ENCODE results near the gene SYT2. TPM values are rescaled to one million over a fixed set of nuclear protein-coding genes. Genes with fewer than 3 reads are reported as not detected.

SYT2 gene
- total and polyA plus RNA-seq, 10 of the 15 experiments (the other 5 are each of a cell fraction or from before 2014, with no cell fraction given): not detected

- Histone ChIP-seq H3K9me3 (replicated peaks; ENCODE audit: control insufficient read depth, insufficient read depth, low read length) (no peaks in the 10 kb centered on the region), H2AFZ (ENCODE audit: control insufficient read depth, low read depth, low read length) (no peak overlapping the region), H3K36me3 (ENCODE audit: control insufficient read depth in 2 of 2, insufficient read depth in 2 of 2, low read length in 1 of 2) (no peaks in the 10 kb centered on the region), H3K4me1 (ENCODE audit: control insufficient read depth, insufficient read depth, low read length) (peaks cover 3% of the 10 kb centered on the region), H4K20me1 (ENCODE audit: control insufficient read depth, insufficient read depth) (no peaks in the 10 kb centered on the region; the same call in 1 of the 2 replicates), H3K27me3 (replicated peaks in 1 of 2; ENCODE audit: control insufficient read depth in 2 of 2, insufficient read depth in 2 of 2, low read length in 1 of 2) (no peaks in the 10 kb centered on the region; a peak in 1 of 4 replicates), H3K4me3 (no peak overlapping the region), H3K27ac (ENCODE audit: control insufficient read depth, insufficient read depth) (no peak overlapping the region), H3K79me2 (ENCODE audit: control insufficient read depth, insufficient read depth, low read length) (no peaks in the 10 kb centered on the region), H3K4me2 (ENCODE audit: control insufficient read depth, insufficient read depth) (no peak overlapping the region), H3K9ac (ENCODE audit: control insufficient read depth, insufficient read depth, low read length) (no peak overlapping the region)
- 14% methylated on average over 4 of the region's 4 CpGs for WGBS (ENCODE audit: insufficient coverage, insufficient replicate concordance, low lambda C conversion rate, missing lambda C conversion rate)
- RAD21 ChIA-PET (ENCODE audit: unreplicated experiment): no interaction called here
- DNase-seq (ENCODE audit: low read depth, low spot score) (no peak), FAIRE-seq (no peak), ATAC-seq (no peak)
- POLR2A ChIA-PET: no interaction called here
- in situ Hi-C loops (cut with MboI) (no loop called here), intact Hi-C loops (cut with micrococcal nuclease; ENCODE audit: unreplicated experiment) (no loop called here)
- no TSS peak for BruUV-seq (replicated peaks)
- SMC1A ChIA-PET (ENCODE audit: uncharacterized antibody, unreplicated experiment): no interaction called here
- CTCF ChIA-PET: no interaction called here
- TF ChIP-seq FOXK2 (IDR thresholded peaks at IDR 0.05) (no peak), PAX8 (IDR thresholded peaks at IDR 0.05) (no peak), ZNF274 (IDR thresholded peaks at IDR 0.05; ENCODE audit: insufficient read depth, insufficient read length) (no peak), ATF2 (IDR thresholded peaks at IDR 0.05; ENCODE audit: low read length) (no peak), ZSCAN29 (IDR thresholded peaks at IDR 0.05) (no peak), SRF (IDR thresholded peaks at IDR 0.05; ENCODE audit: low read depth in 2 of 2, low read length in 2 of 2) (no peak), STAT3 (IDR thresholded peaks at IDR 0.05; ENCODE audit: low read depth, low read length) (no peak), SIN3A (IDR thresholded peaks at IDR 0.05; ENCODE audit: low read depth, low read length) (no peak), SMC3 (IDR thresholded peaks at IDR 0.05; ENCODE audit: borderline replicate concordance, low read length) (no peak)
- TF ChIP-seq, protein P1, sequence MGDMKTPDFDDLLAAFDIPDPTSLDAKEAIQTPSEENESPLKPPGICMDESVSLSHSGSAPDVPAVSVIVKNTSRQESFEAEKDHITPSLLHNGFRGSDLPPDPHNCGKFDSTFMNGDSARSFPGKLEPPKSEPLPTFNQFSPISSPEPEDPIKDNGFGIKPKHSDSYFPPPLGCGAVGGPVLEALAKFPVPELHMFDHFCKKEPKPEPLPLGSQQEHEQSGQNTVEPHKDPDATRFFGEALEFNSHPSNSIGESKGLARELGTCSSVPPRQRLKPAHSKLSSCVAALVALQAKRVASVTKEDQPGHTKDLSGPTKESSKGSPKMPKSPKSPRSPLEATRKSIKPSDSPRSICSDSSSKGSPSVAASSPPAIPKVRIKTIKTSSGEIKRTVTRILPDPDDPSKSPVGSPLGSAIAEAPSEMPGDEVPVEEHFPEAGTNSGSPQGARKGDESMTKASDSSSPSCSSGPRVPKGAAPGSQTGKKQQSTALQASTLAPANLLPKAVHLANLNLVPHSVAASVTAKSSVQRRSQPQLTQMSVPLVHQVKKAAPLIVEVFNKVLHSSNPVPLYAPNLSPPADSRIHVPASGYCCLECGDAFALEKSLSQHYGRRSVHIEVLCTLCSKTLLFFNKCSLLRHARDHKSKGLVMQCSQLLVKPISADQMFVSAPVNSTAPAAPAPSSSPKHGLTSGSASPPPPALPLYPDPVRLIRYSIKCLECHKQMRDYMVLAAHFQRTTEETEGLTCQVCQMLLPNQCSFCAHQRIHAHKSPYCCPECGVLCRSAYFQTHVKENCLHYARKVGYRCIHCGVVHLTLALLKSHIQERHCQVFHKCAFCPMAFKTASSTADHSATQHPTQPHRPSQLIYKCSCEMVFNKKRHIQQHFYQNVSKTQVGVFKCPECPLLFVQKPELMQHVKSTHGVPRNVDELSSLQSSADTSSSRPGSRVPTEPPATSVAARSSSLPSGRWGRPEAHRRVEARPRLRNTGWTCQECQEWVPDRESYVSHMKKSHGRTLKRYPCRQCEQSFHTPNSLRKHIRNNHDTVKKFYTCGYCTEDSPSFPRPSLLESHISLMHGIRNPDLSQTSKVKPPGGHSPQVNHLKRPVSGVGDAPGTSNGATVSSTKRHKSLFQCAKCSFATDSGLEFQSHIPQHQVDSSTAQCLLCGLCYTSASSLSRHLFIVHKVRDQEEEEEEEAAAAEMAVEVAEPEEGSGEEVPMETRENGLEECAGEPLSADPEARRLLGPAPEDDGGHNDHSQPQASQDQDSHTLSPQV (IDR thresholded peaks at IDR 0.05): no peak
- TF ChIP-seq, protein P2, sequence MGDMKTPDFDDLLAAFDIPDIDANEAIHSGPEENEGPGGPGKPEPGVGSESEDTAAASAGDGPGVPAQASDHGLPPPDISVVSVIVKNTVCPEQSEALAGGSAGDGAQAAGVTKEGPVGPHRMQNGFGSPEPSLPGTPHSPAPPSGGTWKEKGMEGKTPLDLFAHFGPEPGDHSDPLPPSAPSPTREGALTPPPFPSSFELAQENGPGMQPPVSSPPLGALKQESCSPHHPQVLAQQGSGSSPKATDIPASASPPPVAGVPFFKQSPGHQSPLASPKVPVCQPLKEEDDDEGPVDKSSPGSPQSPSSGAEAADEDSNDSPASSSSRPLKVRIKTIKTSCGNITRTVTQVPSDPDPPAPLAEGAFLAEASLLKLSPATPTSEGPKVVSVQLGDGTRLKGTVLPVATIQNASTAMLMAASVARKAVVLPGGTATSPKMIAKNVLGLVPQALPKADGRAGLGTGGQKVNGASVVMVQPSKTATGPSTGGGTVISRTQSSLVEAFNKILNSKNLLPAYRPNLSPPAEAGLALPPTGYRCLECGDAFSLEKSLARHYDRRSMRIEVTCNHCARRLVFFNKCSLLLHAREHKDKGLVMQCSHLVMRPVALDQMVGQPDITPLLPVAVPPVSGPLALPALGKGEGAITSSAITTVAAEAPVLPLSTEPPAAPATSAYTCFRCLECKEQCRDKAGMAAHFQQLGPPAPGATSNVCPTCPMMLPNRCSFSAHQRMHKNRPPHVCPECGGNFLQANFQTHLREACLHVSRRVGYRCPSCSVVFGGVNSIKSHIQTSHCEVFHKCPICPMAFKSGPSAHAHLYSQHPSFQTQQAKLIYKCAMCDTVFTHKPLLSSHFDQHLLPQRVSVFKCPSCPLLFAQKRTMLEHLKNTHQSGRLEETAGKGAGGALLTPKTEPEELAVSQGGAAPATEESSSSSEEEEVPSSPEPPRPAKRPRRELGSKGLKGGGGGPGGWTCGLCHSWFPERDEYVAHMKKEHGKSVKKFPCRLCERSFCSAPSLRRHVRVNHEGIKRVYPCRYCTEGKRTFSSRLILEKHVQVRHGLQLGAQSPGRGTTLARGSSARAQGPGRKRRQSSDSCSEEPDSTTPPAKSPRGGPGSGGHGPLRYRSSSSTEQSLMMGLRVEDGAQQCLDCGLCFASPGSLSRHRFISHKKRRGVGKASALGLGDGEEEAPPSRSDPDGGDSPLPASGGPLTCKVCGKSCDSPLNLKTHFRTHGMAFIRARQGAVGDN (IDR thresholded peaks at IDR 0.05): no peak
- TF ChIP-seq, protein P3, sequence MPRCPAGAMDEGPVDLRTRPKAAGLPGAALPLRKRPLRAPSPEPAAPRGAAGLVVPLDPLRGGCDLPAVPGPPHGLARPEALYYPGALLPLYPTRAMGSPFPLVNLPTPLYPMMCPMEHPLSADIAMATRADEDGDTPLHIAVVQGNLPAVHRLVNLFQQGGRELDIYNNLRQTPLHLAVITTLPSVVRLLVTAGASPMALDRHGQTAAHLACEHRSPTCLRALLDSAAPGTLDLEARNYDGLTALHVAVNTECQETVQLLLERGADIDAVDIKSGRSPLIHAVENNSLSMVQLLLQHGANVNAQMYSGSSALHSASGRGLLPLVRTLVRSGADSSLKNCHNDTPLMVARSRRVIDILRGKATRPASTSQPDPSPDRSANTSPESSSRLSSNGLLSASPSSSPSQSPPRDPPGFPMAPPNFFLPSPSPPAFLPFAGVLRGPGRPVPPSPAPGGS (IDR thresholded peaks at IDR 0.05; ENCODE audit: borderline replicate concordance, insufficient read depth, low read depth, low read length, poor library complexity, severe bottlenecking): no peak
Observed at GRCh38 chr1:202593845-202594244, 116.4 kb downstream of the SYT2 start.
